Neural cell (in vitro differentiated cells): ENCODE data around the gene FERMT3. TPM values are rescaled to one million over a fixed set of nuclear protein-coding genes. Genes with fewer than 3 reads are reported as not detected.

Experiments
- H2AFZ ChIP-seq: fragments of 200-600, 300-800 bp; sonication (generic), shearing (Covaris generic); 2 replicates; pipeline ENCODE4 v1.6.0; 2014; ENCODE audit warnings: low read depth, mild to moderate bottlenecking, antibody characterized with exemption, low read length, moderate library complexity
- H3F3A ChIP-seq: fragments of 200-600 bp; shearing (Covaris generic); 2 replicates; pipeline ENCODE4 v1.6.1; 2016; ENCODE audit warnings: mild to moderate bottlenecking, moderate library complexity, mixed read lengths, antibody characterized with exemption, low read length; ENCODE audit not compliant: insufficient read depth, poor library complexity, severe bottlenecking
- H3K27ac ChIP-seq: fragments of 200-600, 300-800 bp; sonication (generic), shearing (Covaris generic); 2 replicates; pipeline ENCODE4 v1.5.1; 2014; ENCODE audit warnings: mild to moderate bottlenecking, low read length, moderate library complexity
- H3K27me3 ChIP-seq: fragments of 300-800, 200-600 bp; sonication (generic), shearing (Covaris generic); 2 replicates; pipeline ENCODE4 v1.6.0; 2014; ENCODE audit warnings: mild to moderate bottlenecking, low read depth, low read length, moderate library complexity; ENCODE audit not compliant: insufficient read depth
- H3K36me3 ChIP-seq: fragments of 300-800, 200-600 bp; sonication (generic), shearing (Covaris generic); 2 replicates; pipeline ENCODE4 v1.5.1; 2014; ENCODE audit warnings: mild to moderate bottlenecking, antibody characterized with exemption, low read length, moderate library complexity; ENCODE audit not compliant: insufficient read depth
- H3K4me2 ChIP-seq: fragments of 300-800, 200-600 bp; sonication (generic), shearing (Covaris generic); 2 replicates; pipeline ENCODE4 v1.6.0; 2014; ENCODE audit warnings: mild to moderate bottlenecking, low read length
- H3K4me3 ChIP-seq: fragments of 300-800, 200-600 bp; sonication (generic), shearing (Covaris generic); 2 replicates; pipeline ENCODE4 v1.5.1; 2014; ENCODE audit warnings: mild to moderate bottlenecking, low read length, moderate library complexity
- H3K79me2 ChIP-seq: fragments of 200-600 bp; shearing (Covaris generic); replicated peaks from 2 replicates; pipeline ENCODE4 v1.6.0; 2014; ENCODE audit warnings: mild to moderate bottlenecking, low read length, moderate library complexity; ENCODE audit not compliant: insufficient read depth
- H3K9ac ChIP-seq: fragments of 300-800, 200-600 bp; sonication (generic), shearing (Covaris generic); 2 replicates; pipeline ENCODE4 v1.6.1; 2016; ENCODE audit warnings: mild to moderate bottlenecking, low read length, mixed read lengths
- H3K9me2 ChIP-seq: fragments of 200-600 bp; shearing (Covaris generic); 2 replicates; pipeline ENCODE4 v1.6.1; 2016; ENCODE audit warnings: mild to moderate bottlenecking, low read length, mixed read lengths; ENCODE audit not compliant: insufficient read depth
- H3K9me3 ChIP-seq: fragments of 200-600, 300-800 bp; sonication (generic), shearing (Covaris generic); 2 replicates; pipeline ENCODE4 v1.6.1; 2016; ENCODE audit warnings: mild to moderate bottlenecking, mixed run types, low read length, moderate library complexity, mixed read lengths
- H4K20me1 ChIP-seq: fragments of 200-600 bp; shearing (Covaris generic); 2 replicates; pipeline ENCODE4 v1.6.1; 2016; ENCODE audit warnings: mild to moderate bottlenecking, mixed run types; ENCODE audit not compliant: insufficient read depth
- EP300 ChIP-seq: fragments of 450-650 bp; conservative IDR thresholded peaks from 2 replicates; pipeline ENCODE4 v1.6.1; 2014; ENCODE audit warnings: antibody characterized with exemption, mild to moderate bottlenecking, moderate library complexity; ENCODE audit not compliant: poor library complexity, severe bottlenecking
- EZH2 ChIP-seq: fragments of 200-600, 300-800 bp; shearing (Covaris generic), sonication (generic); IDR thresholded peaks from 2 replicates; pipeline ENCODE4 v1.6.1; 2014; ENCODE audit warnings: antibody characterized with exemption, low read length, borderline replicate concordance, mild to moderate bottlenecking; ENCODE audit not compliant: insufficient read depth, poor library complexity, severe bottlenecking
- MXI1 ChIP-seq: fragments of 450-650 bp; conservative IDR thresholded peaks from 2 replicates; pipeline ENCODE4 v1.6.1; 2014; ENCODE audit warnings: antibody characterized with exemption, mild to moderate bottlenecking; ENCODE audit not compliant: poor library complexity, severe bottlenecking
- POLR2AphosphoS5 ChIP-seq: IDR thresholded peaks from 2 replicates; pipeline ENCODE4 v1.6.1; 2012
- RAD21 ChIP-seq: fragments of 450-650 bp; conservative IDR thresholded peaks from 2 replicates; pipeline ENCODE4 v1.6.1; 2014; ENCODE audit warnings: antibody characterized with exemption, mild to moderate bottlenecking, moderate library complexity
- SMC3 ChIP-seq: fragments of 450-650 bp; conservative IDR thresholded peaks from 2 replicates; pipeline ENCODE4 v1.6.1; 2014; ENCODE audit warnings: antibody characterized with exemption, mild to moderate bottlenecking, moderate library complexity; ENCODE audit not compliant: poor library complexity
- TAF1 ChIP-seq: IDR thresholded peaks from 2 replicates; pipeline ENCODE4 v1.6.1; 2012; ENCODE audit warnings: low read depth
- polyA plus RNA-seq: library from polyadenylated mRNA; depleted of rRNA; stranded (reverse); fragments of >200 nt; gene quantifications from 2 replicates; pipeline ENCODE4 v1.2.3, GENCODE V29; 2014
- TF ChIP-seq, protein P1 (sequence below): fragments of 450-650 bp; IDR thresholded peaks from 2 replicates; pipeline ENCODE4 v1.5.1; 2014; ENCODE audit warnings: antibody characterized with exemption, mild to moderate bottlenecking, moderate library complexity; ENCODE audit not compliant: poor library complexity, severe bottlenecking
- TF ChIP-seq, protein P2 (sequence below): IDR thresholded peaks from 2 replicates; pipeline ENCODE4 v1.6.1; 2012; ENCODE audit warnings: borderline replicate concordance

Gene FERMT3
- polyA plus RNA-seq, 1 donor from 2014 or later = 0.89 TPM

DNA sequence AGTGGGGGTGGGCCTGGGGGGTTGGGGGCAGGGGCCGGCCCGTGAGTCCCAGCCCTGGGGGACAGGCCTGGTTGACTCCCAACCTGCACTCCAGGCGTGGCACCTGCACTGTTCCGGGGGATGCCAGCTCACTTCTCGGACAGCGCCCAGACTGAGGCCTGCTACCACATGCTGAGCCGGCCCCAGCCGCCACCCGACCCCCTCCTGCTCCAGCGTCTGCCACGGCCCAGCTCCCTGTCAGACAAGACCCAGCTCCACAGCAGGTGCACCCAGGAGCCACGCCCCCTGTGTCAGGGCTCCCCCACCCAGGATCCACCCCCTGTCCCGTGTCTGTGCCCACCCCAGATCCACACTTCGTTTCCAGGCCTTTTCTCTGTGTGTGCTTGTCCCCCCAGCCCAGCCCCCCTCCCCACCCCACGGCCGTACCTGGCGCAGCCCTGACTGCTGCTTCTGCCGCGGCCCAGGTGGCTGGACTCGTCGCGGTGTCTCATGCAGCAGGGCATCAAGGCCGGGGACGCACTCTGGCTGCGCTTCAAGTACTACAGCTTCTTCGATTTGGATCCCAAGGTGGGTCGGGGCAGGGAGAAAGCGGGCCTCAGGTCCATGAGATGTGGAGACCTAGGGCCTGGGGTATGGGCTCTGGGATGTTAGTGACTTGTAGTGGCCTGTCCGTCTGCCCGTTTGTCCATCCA is 4.8 kb downstream of the FERMT3 start:
- H3K4me2 ChIP-seq = no peak overlapping the region
- no peak overlapping the region for H3K9ac ChIP-seq
- no peaks in the 10 kb centered on the region for H3K9me2 ChIP-seq
- TF ChIP-seq TAF1 (no peak), SMC3 (no peak), MXI1 (no peak), EZH2 (no peak), RAD21 (no peak), POLR2AphosphoS5 (no peak), EP300 (no peak)
- TF ChIP-seq, protein P1, sequence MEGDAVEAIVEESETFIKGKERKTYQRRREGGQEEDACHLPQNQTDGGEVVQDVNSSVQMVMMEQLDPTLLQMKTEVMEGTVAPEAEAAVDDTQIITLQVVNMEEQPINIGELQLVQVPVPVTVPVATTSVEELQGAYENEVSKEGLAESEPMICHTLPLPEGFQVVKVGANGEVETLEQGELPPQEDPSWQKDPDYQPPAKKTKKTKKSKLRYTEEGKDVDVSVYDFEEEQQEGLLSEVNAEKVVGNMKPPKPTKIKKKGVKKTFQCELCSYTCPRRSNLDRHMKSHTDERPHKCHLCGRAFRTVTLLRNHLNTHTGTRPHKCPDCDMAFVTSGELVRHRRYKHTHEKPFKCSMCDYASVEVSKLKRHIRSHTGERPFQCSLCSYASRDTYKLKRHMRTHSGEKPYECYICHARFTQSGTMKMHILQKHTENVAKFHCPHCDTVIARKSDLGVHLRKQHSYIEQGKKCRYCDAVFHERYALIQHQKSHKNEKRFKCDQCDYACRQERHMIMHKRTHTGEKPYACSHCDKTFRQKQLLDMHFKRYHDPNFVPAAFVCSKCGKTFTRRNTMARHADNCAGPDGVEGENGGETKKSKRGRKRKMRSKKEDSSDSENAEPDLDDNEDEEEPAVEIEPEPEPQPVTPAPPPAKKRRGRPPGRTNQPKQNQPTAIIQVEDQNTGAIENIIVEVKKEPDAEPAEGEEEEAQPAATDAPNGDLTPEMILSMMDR = no peak
- TF ChIP-seq, protein P2, sequence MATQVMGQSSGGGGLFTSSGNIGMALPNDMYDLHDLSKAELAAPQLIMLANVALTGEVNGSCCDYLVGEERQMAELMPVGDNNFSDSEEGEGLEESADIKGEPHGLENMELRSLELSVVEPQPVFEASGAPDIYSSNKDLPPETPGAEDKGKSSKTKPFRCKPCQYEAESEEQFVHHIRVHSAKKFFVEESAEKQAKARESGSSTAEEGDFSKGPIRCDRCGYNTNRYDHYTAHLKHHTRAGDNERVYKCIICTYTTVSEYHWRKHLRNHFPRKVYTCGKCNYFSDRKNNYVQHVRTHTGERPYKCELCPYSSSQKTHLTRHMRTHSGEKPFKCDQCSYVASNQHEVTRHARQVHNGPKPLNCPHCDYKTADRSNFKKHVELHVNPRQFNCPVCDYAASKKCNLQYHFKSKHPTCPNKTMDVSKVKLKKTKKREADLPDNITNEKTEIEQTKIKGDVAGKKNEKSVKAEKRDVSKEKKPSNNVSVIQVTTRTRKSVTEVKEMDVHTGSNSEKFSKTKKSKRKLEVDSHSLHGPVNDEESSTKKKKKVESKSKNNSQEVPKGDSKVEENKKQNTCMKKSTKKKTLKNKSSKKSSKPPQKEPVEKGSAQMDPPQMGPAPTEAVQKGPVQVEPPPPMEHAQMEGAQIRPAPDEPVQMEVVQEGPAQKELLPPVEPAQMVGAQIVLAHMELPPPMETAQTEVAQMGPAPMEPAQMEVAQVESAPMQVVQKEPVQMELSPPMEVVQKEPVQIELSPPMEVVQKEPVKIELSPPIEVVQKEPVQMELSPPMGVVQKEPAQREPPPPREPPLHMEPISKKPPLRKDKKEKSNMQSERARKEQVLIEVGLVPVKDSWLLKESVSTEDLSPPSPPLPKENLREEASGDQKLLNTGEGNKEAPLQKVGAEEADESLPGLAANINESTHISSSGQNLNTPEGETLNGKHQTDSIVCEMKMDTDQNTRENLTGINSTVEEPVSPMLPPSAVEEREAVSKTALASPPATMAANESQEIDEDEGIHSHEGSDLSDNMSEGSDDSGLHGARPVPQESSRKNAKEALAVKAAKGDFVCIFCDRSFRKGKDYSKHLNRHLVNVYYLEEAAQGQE = no peak
- H3K4me3 ChIP-seq = no peak overlapping the region
- H3K27me3 ChIP-seq = no peaks in the 10 kb centered on the region
- H4K20me1 ChIP-seq = no peaks in the 10 kb centered on the region
- no peak overlapping the region for H2AFZ ChIP-seq
- no peaks in the 10 kb centered on the region for H3F3A ChIP-seq
- H3K9me3 ChIP-seq = no peaks in the 10 kb centered on the region
- no peaks in the 10 kb centered on the region for H3K79me2 ChIP-seq
- no peaks in the 10 kb centered on the region for H3K36me3 ChIP-seq
- no peak overlapping the region for H3K27ac ChIP-seq

DNA sequence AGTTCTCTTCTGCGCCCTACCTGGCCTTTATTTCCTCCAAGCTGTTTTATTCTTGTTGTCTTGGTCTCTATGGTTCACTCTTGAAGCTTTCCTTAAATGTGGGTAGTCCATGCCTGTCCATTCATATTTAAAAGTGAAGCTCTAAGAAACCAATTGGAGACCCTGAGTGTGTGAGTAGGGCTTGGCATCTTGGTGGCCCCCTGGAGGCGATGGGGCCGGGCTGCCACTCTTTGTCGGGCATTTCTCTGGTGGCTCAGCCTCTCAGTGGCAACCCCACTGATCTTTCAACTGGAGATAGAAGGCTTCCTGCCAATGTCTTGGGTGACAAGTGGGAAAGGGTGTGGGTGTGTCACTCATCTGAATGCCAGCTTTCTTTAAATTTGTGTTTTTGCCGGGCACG is 10.4 kb downstream of the FERMT3 start:
- H3K27ac ChIP-seq = no peak overlapping the region
- H3K9ac ChIP-seq = no peak overlapping the region
- H4K20me1 ChIP-seq = no peaks in the 10 kb centered on the region
- H3K4me2 ChIP-seq = no peak overlapping the region
- H3K36me3 ChIP-seq = no peaks in the 10 kb centered on the region
- H3K79me2 ChIP-seq = no peaks in the 10 kb centered on the region
- H2AFZ ChIP-seq = no peak overlapping the region
- H3F3A ChIP-seq = no peaks in the 10 kb centered on the region
- no peak for TF ChIP-seq EP300
- TF ChIP-seq RAD21 = no peak
- TF ChIP-seq MXI1 = no peak
- TF ChIP-seq TAF1 = no peak
- TF ChIP-seq EZH2 = no peak
- TF ChIP-seq, protein P2 = no peak
- TF ChIP-seq POLR2AphosphoS5 = no peak
- TF ChIP-seq SMC3 = no peak
- H3K9me2 ChIP-seq = no peaks in the 10 kb centered on the region
- no peaks in the 10 kb centered on the region for H3K9me3 ChIP-seq
- no peak overlapping the region for H3K4me3 ChIP-seq
- no peaks in the 10 kb centered on the region for H3K27me3 ChIP-seq
